Mesenchymal stem cell (in vitro differentiated cells and primary cell): ENCODE results near the gene PAX9.

ENCODE experiments used
- DNase-seq: peaks from one replicate; pipeline ENCODE4 v3.0.0-alpha.2; 2013
- H2AFZ ChIP-seq: one replicate; pipeline ENCODE4 v1.6.1; 2013; ENCODE audit warnings: low read depth, mild to moderate bottlenecking, control low read depth, inconsistent platforms, low read length, moderate library complexity
- H2AK5ac ChIP-seq: 2 replicates; pipeline ENCODE4 v1.6.1; 2013; ENCODE audit warnings: low read length, moderate library complexity, mild to moderate bottlenecking, inconsistent platforms; ENCODE audit not compliant: severe bottlenecking
- H2BK120ac ChIP-seq: one replicate; pipeline ENCODE4 v1.6.1; 2013; ENCODE audit warnings: low read depth, mild to moderate bottlenecking, inconsistent platforms, low read length, moderate library complexity
- H2BK12ac ChIP-seq, 2 experiments: one replicate each; pipeline ENCODE4 v1.6.1; 2013; ENCODE audit warnings: inconsistent platforms in 2 of 2, low read length in 2 of 2, mild to moderate bottlenecking in 2 of 2, moderate library complexity in 2 of 2, control low read depth in 1 of 2
- H2BK15ac ChIP-seq: one replicate; pipeline ENCODE4 v1.6.1; 2013; ENCODE audit warnings: mild to moderate bottlenecking, low read depth, inconsistent platforms; ENCODE audit not compliant: poor library complexity, severe bottlenecking
- H2BK5ac ChIP-seq: 2 replicates; pipeline ENCODE4 v1.6.1; 2013; ENCODE audit warnings: low read depth, mild to moderate bottlenecking, low read length, control low read depth, inconsistent platforms; ENCODE audit not compliant: poor library complexity, severe bottlenecking
- H3K14ac ChIP-seq, 2 experiments: one replicate each; pipeline ENCODE4 v1.6.1; 2013; ENCODE audit warnings: inconsistent platforms in 2 of 2, low read length in 2 of 2, control low read depth in 1 of 2, mild to moderate bottlenecking in 1 of 2, moderate library complexity in 1 of 2
- H3K18ac ChIP-seq, 2 experiments: one replicate each; pipeline ENCODE4 v1.6.1; 2013; ENCODE audit warnings: inconsistent platforms in 2 of 2, low read length in 2 of 2, control low read depth in 1 of 2, low read depth in 1 of 2, mild to moderate bottlenecking in 1 of 2
- H3K23ac ChIP-seq, 2 experiments: one replicate each; pipeline ENCODE4 v1.6.1; 2013; ENCODE audit warnings: inconsistent platforms in 2 of 2, low read length in 2 of 2, mild to moderate bottlenecking in 2 of 2, moderate library complexity in 2 of 2, control low read depth in 1 of 2
- H3K27ac ChIP-seq: 2 replicates; pipeline ENCODE4 v1.5.1; 2013; ENCODE audit warnings: mild to moderate bottlenecking, moderate library complexity, low read length, control low read depth, inconsistent platforms; ENCODE audit not compliant: poor library complexity, severe bottlenecking
- H3K27me3 ChIP-seq, 2 experiments: 2 replicates each; pipeline versions ENCODE4 v1.6.1 to v1.7.0; 2013; ENCODE audit warnings: low read length in 2 of 2, mild to moderate bottlenecking in 2 of 2, moderate library complexity in 2 of 2, control low read depth in 1 of 2, inconsistent platforms in 1 of 2; ENCODE audit not compliant: control insufficient read depth in 1 of 2, insufficient read depth in 1 of 2
- H3K36me3 ChIP-seq, 2 experiments: 2 replicates each; pipeline versions ENCODE4 v1.6.1 to v1.7.0; 2013; ENCODE audit warnings: low read length in 2 of 2, control low read depth in 1 of 2, inconsistent platforms in 1 of 2, low read depth in 1 of 2, mild to moderate bottlenecking in 1 of 2; ENCODE audit not compliant: insufficient read depth in 2 of 2, control insufficient read depth in 1 of 2
- H3K4ac ChIP-seq, 2 experiments: one replicate each; pipeline ENCODE4 v1.6.1; 2013; ENCODE audit warnings: inconsistent platforms in 2 of 2, low read length in 2 of 2, mild to moderate bottlenecking in 2 of 2, moderate library complexity in 2 of 2, control low read depth in 1 of 2, low read depth in 1 of 2
- H3K4me1 ChIP-seq: 2 replicates; pipeline ENCODE4 v1.6.1; 2013; ENCODE audit warnings: low read depth, low read length, control low read depth; ENCODE audit not compliant: control insufficient read depth, insufficient read depth
- H3K4me2 ChIP-seq: 2 replicates; pipeline ENCODE4 v1.6.1; 2013; ENCODE audit warnings: low read length, mild to moderate bottlenecking, inconsistent platforms; ENCODE audit not compliant: poor library complexity, severe bottlenecking
- H3K4me3 ChIP-seq, 2 experiments: 2 replicates each; pipeline versions ENCODE4 v1.5.1 to v1.7.0; 2013; ENCODE audit warnings: low read length in 2 of 2, mild to moderate bottlenecking in 2 of 2, control low read depth in 1 of 2, low read depth in 1 of 2; ENCODE audit not compliant: insufficient read depth in 1 of 2
- H3K79me1 ChIP-seq: replicated peaks from 2 replicates; pipeline ENCODE4 v1.6.1; 2013; ENCODE audit warnings: mild to moderate bottlenecking, control low read depth, low read length, inconsistent platforms; ENCODE audit not compliant: poor library complexity, severe bottlenecking
- H3K9ac ChIP-seq: 2 replicates; pipeline ENCODE4 v1.7.0; 2013; ENCODE audit warnings: mild to moderate bottlenecking, low read length, moderate library complexity
- H3K9me3 ChIP-seq: 2 replicates; pipeline ENCODE4 v1.7.0; 2013; ENCODE audit warnings: mild to moderate bottlenecking, low read length; ENCODE audit not compliant: control insufficient read depth
- H4K8ac ChIP-seq: one replicate; pipeline ENCODE4 v1.6.1; 2013; ENCODE audit warnings: inconsistent platforms, mild to moderate bottlenecking, low read length, moderate library complexity
- H4K91ac ChIP-seq: one replicate; pipeline ENCODE4 v1.6.1; 2013; ENCODE audit warnings: mild to moderate bottlenecking, low read length, inconsistent platforms
- WGBS: methylation state at CpG from one replicate; pipeline ENCODE4 v1.1.7; 2013; ENCODE audit warnings: mixed read lengths; 5-methylcytosine and 5-hydroxymethylcytosine counted together

PAX9 gene

GRCh38 chr14:36658123-36659009, 3.3 kb upstream of the PAX9 start:
- no peak overlapping the region for H3K23ac ChIP-seq
- H2BK120ac ChIP-seq = no peak overlapping the region
- H3K4ac ChIP-seq = no peak overlapping the region
- no peak overlapping the region for H3K9ac ChIP-seq
- no peak overlapping the region for H2AFZ ChIP-seq
- DNase-seq = peak; percentile 11
- no peak overlapping the region for H4K91ac ChIP-seq
- H3K36me3 ChIP-seq = peaks cover 0 to 9% of the 10 kb centered on the region in 2 experiments
- H3K4me1 ChIP-seq = peaks cover 54% of the 10 kb centered on the region
- no peak overlapping the region for H2BK12ac ChIP-seq
- H3K18ac ChIP-seq = no peak overlapping the region
- peak overlapping the region; percentile 22 for H4K8ac ChIP-seq
- H3K79me1 ChIP-seq = no peaks in the 10 kb centered on the region
- peak overlapping the region in 1 of 2 experiments; percentile 55 for H3K4me3 ChIP-seq
- peaks cover 80 to 95% of the 10 kb centered on the region in 2 experiments for H3K27me3 ChIP-seq
- H3K14ac ChIP-seq = no peak overlapping the region
- no peak overlapping the region for H2BK15ac ChIP-seq
- peak overlapping the region; percentile 90 for H3K4me2 ChIP-seq
- no peak overlapping the region for H2BK5ac ChIP-seq
- H3K27ac ChIP-seq = peak overlapping the region; percentile 30
- 4% methylated on average over 55 of the region's 55 CpGs for WGBS
- no peaks in the 10 kb centered on the region for H3K9me3 ChIP-seq
- no peak overlapping the region for H2AK5ac ChIP-seq

DNA sequence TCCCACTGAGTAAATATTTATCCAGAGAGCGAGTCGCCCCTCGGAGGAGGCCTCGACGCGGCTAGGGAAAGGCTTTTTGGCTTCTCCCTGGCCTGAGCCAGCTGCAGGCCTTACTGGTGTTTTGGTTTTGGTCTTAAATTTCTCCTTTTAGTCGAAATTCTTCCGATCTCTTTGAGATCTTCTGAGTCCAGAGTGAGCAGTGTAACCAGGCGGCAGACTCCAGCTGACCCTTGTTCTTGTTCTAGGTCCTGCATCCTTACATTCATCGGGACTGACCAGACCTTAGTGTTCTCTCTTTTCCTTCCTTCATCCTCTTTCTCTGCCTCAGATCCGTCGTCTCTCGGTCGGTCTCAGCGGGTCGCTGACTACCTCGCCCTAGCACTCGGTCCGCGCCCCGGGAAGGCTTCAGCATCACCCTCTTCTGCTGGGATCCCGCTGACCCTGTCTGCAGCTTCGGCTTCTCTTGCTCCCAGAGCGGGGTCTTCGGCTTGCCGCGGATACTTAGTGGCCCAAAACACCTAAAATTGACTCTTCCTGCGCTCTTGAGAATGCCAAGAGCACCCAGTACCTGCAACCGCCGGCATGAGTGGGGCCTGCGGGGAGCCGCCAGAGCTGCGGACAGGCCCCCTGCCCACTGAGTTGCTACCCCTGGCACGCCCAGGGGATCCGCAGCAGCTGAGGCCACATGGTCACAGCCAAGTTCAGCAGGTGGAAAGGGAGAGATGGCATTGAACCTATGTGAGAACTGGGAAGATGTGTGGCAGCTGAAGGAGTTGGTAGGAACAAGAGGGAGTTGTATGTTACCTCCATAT, 2.4 kb upstream of the PAX9 start:
- peak overlapping the region in 1 of 2 experiments; percentile 26 for H3K4me3 ChIP-seq
- H3K36me3 ChIP-seq = peaks cover 0 to 9% of the 10 kb centered on the region in 2 experiments
- no peak for DNase-seq
- no peak overlapping the region for H3K4ac ChIP-seq
- no peak overlapping the region for H2BK5ac ChIP-seq
- H2AFZ ChIP-seq = no peak overlapping the region
- H3K23ac ChIP-seq = peak overlapping the region in 1 of 2 experiments; percentile 19
- no peak overlapping the region for H3K9ac ChIP-seq
- 12% methylated on average over 35 of the region's 35 CpGs for WGBS
- no peak overlapping the region for H2BK12ac ChIP-seq
- H3K9me3 ChIP-seq = no peaks in the 10 kb centered on the region
- H2AK5ac ChIP-seq = no peak overlapping the region
- H3K27ac ChIP-seq = no peak overlapping the region
- no peak overlapping the region for H3K18ac ChIP-seq
- H4K8ac ChIP-seq = no peak overlapping the region
- no peak overlapping the region for H4K91ac ChIP-seq
- H3K4me1 ChIP-seq = peaks cover 53% of the 10 kb centered on the region
- no peak overlapping the region for H3K4me2 ChIP-seq
- H3K79me1 ChIP-seq = no peaks in the 10 kb centered on the region
- H3K14ac ChIP-seq = no peak overlapping the region
- peaks cover 72 to 94% of the 10 kb centered on the region in 2 experiments for H3K27me3 ChIP-seq
- no peak overlapping the region for H2BK15ac ChIP-seq
- no peak overlapping the region for H2BK120ac ChIP-seq

- Histone ChIP-seq H2AFZ (no peak overlapping the region), H3K36me3 (peaks cover 0 to 5% of the 10 kb centered on the region in 2 experiments), H3K4ac (no peak overlapping the region), H2BK12ac (no peak overlapping the region), H3K4me3 (no peak overlapping the region), H4K8ac (no peak overlapping the region), H3K79me1 (no peaks in the 10 kb centered on the region), H3K18ac (no peak overlapping the region), H3K9ac (no peak overlapping the region), H2BK5ac (no peak overlapping the region), H3K27me3 (peaks cover 64 to 94% of the 10 kb centered on the region in 2 experiments), H3K27ac (peak overlapping the region; percentile 22), H2AK5ac (no peak overlapping the region), H3K4me2 (no peak overlapping the region), H3K14ac (no peak overlapping the region), H3K4me1 (peaks cover 50% of the 10 kb centered on the region), H3K9me3 (no peaks in the 10 kb centered on the region), H3K23ac (no peak overlapping the region), H2BK15ac (no peak overlapping the region), H4K91ac (no peak overlapping the region), H2BK120ac (no peak overlapping the region)
- DNase-seq = no peak
- 30% methylated on average over 16 of the region's 19 CpGs for WGBS
These were observed 1.6 kb upstream of the PAX9 start for GRCh38 chr14:36659822-36660735.
